HG03520 (cell line): ENCODE data around the gene S100PBP.

Experiments used
- ATAC-seq: cut with Tn5 transposase; IDR thresholded peaks from one replicate; pipeline ENCODE4 v1.9.1; 2021; ENCODE audit warnings: mild to moderate bottlenecking, moderate library complexity; ENCODE audit not compliant: unreplicated experiment

Gene S100PBP

GRCh38 chr1:32868806-32869455 is 51.5 kb downstream of the S100PBP start:
- no peak for ATAC-seq

GRCh38 chr1:32869923-32870614 is 52.6 kb downstream of the S100PBP start:
- ATAC-seq, result no peak

GRCh38 chr1:32870615-32871363 is 53.3 kb downstream of the S100PBP start, which contains the start of gene FNDC5:
FNDC5 (minus strand) TSS chr1:32870912.
- ATAC-seq, result no peak

- ATAC-seq, result no peak
Measured at GRCh38 chr1:32871364-32872191, 54.1 kb downstream of the S100PBP start.

- no peak for ATAC-seq
Measured at GRCh38 chr1:32872192-32872460, 54.7 kb downstream of the S100PBP start.

GRCh38 chr1:32873484-32873883 is 56.0 kb downstream of the S100PBP start:
- no peak for ATAC-seq

- no peak for ATAC-seq
Measured at GRCh38 chr1:32874860-32875752, 57.7 kb downstream of the S100PBP start.

- ATAC-seq, result peak; percentile 56
Measured at GRCh38 chr1:32876341-32877210, 59.1 kb downstream of the S100PBP start.

GRCh38 chr1:32877211-32878110 is 60.0 kb downstream of the S100PBP start:
- ATAC-seq, result no peak

- ATAC-seq, result no peak
Measured at GRCh38 chr1:32878183-32878582, 60.7 kb downstream of the S100PBP start.

- no peak for ATAC-seq
Measured at GRCh38 chr1:32878637-32879041, 61.2 kb downstream of the S100PBP start.

- ATAC-seq, result no peak
Measured at GRCh38 chr1:32881291-32881690, 63.8 kb downstream of the S100PBP start.

GRCh38 chr1:32881871-32882850 is 64.7 kb downstream of the S100PBP start:
- ATAC-seq, result no peak

- no peak for ATAC-seq
Measured at GRCh38 chr1:32883338-32884031, 66.0 kb downstream of the S100PBP start.

GRCh38 chr1:32884032-32884372 is 66.5 kb downstream of the S100PBP start:
- ATAC-seq, result no peak

GRCh38 chr1:32884726-32885125 is 67.3 kb downstream of the S100PBP start:
- ATAC-seq, result no peak

- no peak for ATAC-seq
Measured at GRCh38 chr1:32885676-32886003, 68.2 kb downstream of the S100PBP start.
